IPS-18a (cell line): ENCODE data around the gene FAT1.
"Not testable (repeated sequence)": the region's sequence is repeated elsewhere in the genome, so short reads cannot be mapped to it uniquely, and the experiment has no call there.

ENCODE experiments used
- H3K27ac ChIP-seq: one replicate; pipeline ENCODE4 v1.5.1; 2013; ENCODE audit warnings: low read length
- H3K27me3 ChIP-seq: one replicate; pipeline ENCODE4 v1.6.1; 2013; ENCODE audit warnings: mild to moderate bottlenecking, low read length; ENCODE audit not compliant: control insufficient read depth, insufficient read depth
- H3K36me3 ChIP-seq: one replicate; pipeline ENCODE4 v1.6.1; 2013; ENCODE audit warnings: low read depth, low read length; ENCODE audit not compliant: control insufficient read depth
- H3K4me1 ChIP-seq: one replicate; pipeline ENCODE4 v1.6.1; 2013; ENCODE audit warnings: low read depth, low read length; ENCODE audit not compliant: control insufficient read depth
- H3K4me3 ChIP-seq: one replicate; pipeline ENCODE4 v1.5.1; 2013; ENCODE audit warnings: low read length
- H3K9ac ChIP-seq: one replicate; pipeline ENCODE4 v1.6.1; 2013; ENCODE audit warnings: mild to moderate bottlenecking, low read length, moderate library complexity
- H3K9me3 ChIP-seq: one replicate; pipeline ENCODE4 v1.6.1; 2013; ENCODE audit warnings: low read depth, low read length; ENCODE audit not compliant: control insufficient read depth

Gene FAT1

GRCh38 chr4:186666252-186666651 lies 57.4 kb downstream of the FAT1 start:
- Histone ChIP-seq H3K36me3 (peaks cover 15% of the 10 kb centered on the region), H3K4me3 (no peak overlapping the region), H3K4me1 (peaks cover 28% of the 10 kb centered on the region), H3K27ac (no peak overlapping the region), H3K9me3 (no peaks in the 10 kb centered on the region), H3K9ac (no peak overlapping the region), H3K27me3 (no peaks in the 10 kb centered on the region)

GRCh38 chr4:186660403-186660802 lies 63.3 kb downstream of the FAT1 start:
- Histone ChIP-seq H3K4me1 (peaks cover 8% of the 10 kb centered on the region), H3K27ac (no peak overlapping the region), H3K4me3 (no peak overlapping the region), H3K9ac (no peak overlapping the region), H3K27me3 (no peaks in the 10 kb centered on the region), H3K36me3 (peaks cover 21% of the 10 kb centered on the region), H3K9me3 (no peaks in the 10 kb centered on the region)

GRCh38 chr4:186659935-186660334 lies 63.7 kb downstream of the FAT1 start:
- Histone ChIP-seq H3K9me3 (no peaks in the 10 kb centered on the region), H3K27ac (no peak overlapping the region), H3K27me3 (no peaks in the 10 kb centered on the region), H3K36me3 (peaks cover 21% of the 10 kb centered on the region), H3K4me1 (peaks cover 8% of the 10 kb centered on the region), H3K4me3 (no peak overlapping the region), H3K9ac (no peak overlapping the region)

- H3K36me3 ChIP-seq = peaks cover 21% of the 10 kb centered on the region
- not testable (repeated sequence) for H3K27ac ChIP-seq, H3K9ac ChIP-seq, H3K9me3 ChIP-seq, H3K4me1 ChIP-seq, H3K4me3 ChIP-seq, H3K27me3 ChIP-seq
Observed at GRCh38 chr4:186659456-186659855, 64.2 kb downstream of the FAT1 start.

GRCh38 chr4:186658657-186659056 lies 65.0 kb downstream of the FAT1 start:
- no peak overlapping the region for H3K27ac ChIP-seq
- H3K4me3 ChIP-seq = no peak overlapping the region
- H3K36me3 ChIP-seq = peaks cover 21% of the 10 kb centered on the region
- H3K27me3 ChIP-seq = no peaks in the 10 kb centered on the region
- H3K4me1 ChIP-seq = peaks cover 18% of the 10 kb centered on the region
- H3K9ac ChIP-seq = no peak overlapping the region
- H3K9me3 ChIP-seq = no peaks in the 10 kb centered on the region

- Histone ChIP-seq H3K36me3 (peaks cover 16% of the 10 kb centered on the region), H3K27me3 (no peaks in the 10 kb centered on the region), H3K9me3 (no peaks in the 10 kb centered on the region), H3K9ac (no peak overlapping the region), H3K27ac (no peak overlapping the region), H3K4me3 (no peak overlapping the region), H3K4me1 (peaks cover 27% of the 10 kb centered on the region)
Observed at GRCh38 chr4:186657764-186658163, 65.9 kb downstream of the FAT1 start.

GRCh38 chr4:186653969-186654368 lies 69.7 kb downstream of the FAT1 start:
- Histone ChIP-seq H3K9ac (no peak overlapping the region), H3K36me3 (no peaks in the 10 kb centered on the region), H3K9me3 (no peaks in the 10 kb centered on the region), H3K4me3 (no peak overlapping the region), H3K27ac (no peak overlapping the region), H3K4me1 (peaks cover 35% of the 10 kb centered on the region), H3K27me3 (no peaks in the 10 kb centered on the region)

GRCh38 chr4:186651624-186652023 lies 72.0 kb downstream of the FAT1 start:
- no peak overlapping the region for H3K9ac ChIP-seq
- no peaks in the 10 kb centered on the region for H3K9me3 ChIP-seq
- H3K27ac ChIP-seq = no peak overlapping the region
- no peaks in the 10 kb centered on the region for H3K27me3 ChIP-seq
- peaks cover 27% of the 10 kb centered on the region for H3K4me1 ChIP-seq
- no peaks in the 10 kb centered on the region for H3K36me3 ChIP-seq
- H3K4me3 ChIP-seq = no peak overlapping the region

- Histone ChIP-seq H3K9ac (no peak overlapping the region), H3K4me1 (peaks cover 27% of the 10 kb centered on the region), H3K36me3 (no peaks in the 10 kb centered on the region), H3K27ac (no peak overlapping the region), H3K27me3 (no peaks in the 10 kb centered on the region), H3K9me3 (no peaks in the 10 kb centered on the region), H3K4me3 (no peak overlapping the region)
Observed at GRCh38 chr4:186651181-186651603, 72.5 kb downstream of the FAT1 start.

- Histone ChIP-seq H3K27me3 (no peaks in the 10 kb centered on the region), H3K9me3 (no peaks in the 10 kb centered on the region), H3K9ac (no peak overlapping the region), H3K4me3 (no peak overlapping the region), H3K4me1 (peaks cover 30% of the 10 kb centered on the region), H3K36me3 (no peaks in the 10 kb centered on the region), H3K27ac (no peak overlapping the region)
Observed at GRCh38 chr4:186650401-186651180, 73.1 kb downstream of the FAT1 start.

GRCh38 chr4:186647821-186648220 lies 75.8 kb downstream of the FAT1 start:
- Histone ChIP-seq H3K27ac (no peak overlapping the region), H3K36me3 (no peaks in the 10 kb centered on the region), H3K9ac (no peak overlapping the region), H3K4me1 (peaks cover 13% of the 10 kb centered on the region), H3K4me3 (no peak overlapping the region), H3K27me3 (no peaks in the 10 kb centered on the region), H3K9me3 (no peaks in the 10 kb centered on the region)

- Histone ChIP-seq H3K4me1 (peaks cover 4% of the 10 kb centered on the region), H3K27ac (no peak overlapping the region), H3K9me3 (no peaks in the 10 kb centered on the region), H3K27me3 (no peaks in the 10 kb centered on the region), H3K4me3 (no peak overlapping the region), H3K36me3 (peaks cover 3% of the 10 kb centered on the region), H3K9ac (no peak overlapping the region)
Observed at GRCh38 chr4:186644737-186645261, 78.9 kb downstream of the FAT1 start.
